ENCODE measurements around the gene KRTAP10-9. TPM values are rescaled to one million over a fixed set of nuclear protein-coding genes. Genes with fewer than 3 reads are reported as not detected.

Gene KRTAP10-9
- polyA plus RNA-seq, 1 of the 3 experiments (the other 2 are of a cell fraction) = not detected

GRCh38 chr21:44589586-44590305 is 37.1 kb upstream of the KRTAP10-9 start:
- CTCF ChIA-PET = interaction anchor here (0.6 kb wide), 1 partner anchor 72 kb away, joined by 3 read pairs; no protein-coding TSS in a partner anchor
- TF ChIP-seq POLR2AphosphoS5 (IDR thresholded peaks at IDR 0.05; ENCODE audit: low read depth, low read length) (no peak), TEAD4 (IDR thresholded peaks at IDR 0.05; ENCODE audit: borderline replicate concordance, insufficient read depth) (no peak), SIN3A (IDR thresholded peaks at IDR 0.05; ENCODE audit: borderline replicate concordance, low read depth, low read length) (no peak), IRF3 (IDR thresholded peaks at IDR 0.05; ENCODE audit: low read depth, low read length) (no peak), RAD21 (IDR thresholded peaks at IDR 0.05; ENCODE audit: low read length) (no peak), EZH2phosphoT487 (IDR thresholded peaks at IDR 0.05; ENCODE audit: borderline replicate concordance, low read depth) (no peak), USF1 (IDR thresholded peaks at IDR 0.05; ENCODE audit: borderline replicate concordance, low read depth) (no peak), FOSL2 (IDR thresholded peaks at IDR 0.05; ENCODE audit: borderline replicate concordance, low read depth) (no peak), ZBTB33 (IDR thresholded peaks at IDR 0.05; ENCODE audit: borderline replicate concordance, low read depth) (no peak), JUND (IDR thresholded peaks at IDR 0.05) (no peak), MAX (IDR thresholded peaks at IDR 0.05; ENCODE audit: low read depth) (no peak), GATA2 (CRISPR knock-in tag; IDR thresholded peaks at IDR 0.05) (no peak), RXRA (IDR thresholded peaks at IDR 0.05; ENCODE audit: borderline replicate concordance, low read depth) (no peak), RFX5 (IDR thresholded peaks at IDR 0.05; ENCODE audit: low read length) (no peak), TCF12 (IDR thresholded peaks at IDR 0.05) (no peak), CHD2 (IDR thresholded peaks at IDR 0.05; ENCODE audit: low read length, partially characterized antibody) (no peak), NRF1 (IDR thresholded peaks at IDR 0.05; ENCODE audit: low read depth, low read length) (no peak), FOXJ3 (CRISPR knock-in tag; IDR thresholded peaks at IDR 0.05) (no peak)
- POLR2A ChIA-PET = no interaction called here
- H3K9me2 ChIP-seq = no peaks in the 10 kb centered on the region
- no peaks in the 10 kb centered on the region for H3K9me3 ChIP-seq
- peaks cover 0 to 2% of the 10 kb centered on the region in 2 experiments; a peak in 1 of 4 replicates for H3K4me1 ChIP-seq (ENCODE audit: control insufficient read depth in 1 of 2, insufficient read depth in 2 of 2, low read depth in 1 of 2, low read length in 1 of 2)
- 17% methylated on average over 15 of the region's 24 CpGs for WGBS (ENCODE audit: low lambda C conversion rate)
- peaks cover 8% of the 10 kb centered on the region for H3K27me3 ChIP-seq (ENCODE audit: insufficient read depth)
- no peak for DNase-seq
- H3K36me3 ChIP-seq (replicated peaks in 1 of 2; ENCODE audit: control insufficient read depth in 1 of 2, insufficient read depth in 2 of 2, low read length in 1 of 2) = no peaks in the 10 kb centered on the region
- H3K4me2 ChIP-seq = no peak overlapping the region
- no peak overlapping the region for H2AFZ ChIP-seq (ENCODE audit: low read depth)
- no peak overlapping the region for H3K27ac ChIP-seq (ENCODE audit: low read depth in 2 of 2, low read length in 1 of 2)
- no peak overlapping the region for H3K9ac ChIP-seq
- no peak overlapping the region for H3K4me3 ChIP-seq (ENCODE audit: low read depth in 2 of 2, low read length in 1 of 2)
- H3F3A ChIP-seq (replicated peaks; ENCODE audit: insufficient read depth) = no peaks in the 10 kb centered on the region
- no peaks in the 10 kb centered on the region for H3K79me2 ChIP-seq (ENCODE audit: insufficient read depth)
- H4K20me1 ChIP-seq (ENCODE audit: insufficient read depth) = no peaks in the 10 kb centered on the region
